ENCODE results near the gene C2CD2. TPM values are rescaled to one million over a fixed set of nuclear protein-coding genes. Genes with fewer than 3 reads are reported as not detected.

Gene C2CD2
- total and polyA plus RNA-seq, 2 of the 8 experiments (the other 6 are each of a cell fraction or from before 2014, with no cell fraction given), result 10.4 to 13.0 TPM

- Histone ChIP-seq H4K91ac (replicated peaks; ENCODE audit: insufficient read length, low read length) (no peak overlapping the region), H3K56ac (replicated peaks; ENCODE audit: insufficient read length, low read depth, low read length) (no peak overlapping the region), H2BK12ac (ENCODE audit: low read depth, low read length) (no peak overlapping the region), H3K36me3 (ENCODE audit: control insufficient read depth in 2 of 4, insufficient read depth in 4 of 4, low read length in 3 of 4) (peaks cover 0 to 8% (median 1%) of the 10 kb centered on the region in 4 experiments; a peak in 5 of 8 replicates), H3K4me3 (ENCODE audit: extremely low read depth in 1 of 4, insufficient read depth in 2 of 4, low read depth in 3 of 4, low read length in 4 of 4) (no peak overlapping the region), H2BK15ac (ENCODE audit: low read length) (no peak overlapping the region), H2BK5ac (ENCODE audit: low read depth, low read length) (no peak overlapping the region), H3K9me3 (ENCODE audit: insufficient read depth in 2 of 2, low read depth in 1 of 2, low read length in 1 of 2) (no peaks in the 10 kb centered on the region), H3K27me3 (replicated peaks in 1 of 4; ENCODE audit: control insufficient read depth in 3 of 4, extremely low read depth in 1 of 4, insufficient read depth in 3 of 4, low read length in 3 of 4) (no peaks in the 10 kb centered on the region), H4K5ac (ENCODE audit: insufficient read length, low read depth, low read length) (no peak overlapping the region), H3K14ac (ENCODE audit: insufficient read length) (no peak overlapping the region), H2BK120ac (replicated peaks; ENCODE audit: low read depth, low read length) (no peak overlapping the region), H3K4me2 (ENCODE audit: insufficient read depth in 1 of 2, low read depth in 2 of 2, low read length in 2 of 2) (no peak overlapping the region), H3K9ac (replicated peaks in 1 of 4; ENCODE audit: extremely low read depth in 1 of 4, low read depth in 3 of 4, low read length in 3 of 4) (no peak overlapping the region), H3K23me2 (ENCODE audit: low read depth, low read length) (no peaks in the 10 kb centered on the region), H3K79me2 (ENCODE audit: control insufficient read depth in 1 of 2, insufficient read depth in 2 of 2, low read length in 2 of 2) (no peaks in the 10 kb centered on the region), H3K4ac (replicated peaks; ENCODE audit: insufficient read length, low read depth, low read length) (no peak overlapping the region), H3K79me1 (ENCODE audit: low read depth, low read length) (no peaks in the 10 kb centered on the region), H4K8ac (ENCODE audit: extremely low read depth, insufficient read depth, low read length) (no peak overlapping the region), H3K27ac (ENCODE audit: low read depth, low read length) (no peak overlapping the region), H3K18ac (ENCODE audit: extremely low read depth, low read length) (no peak overlapping the region), H2BK20ac (ENCODE audit: low read length) (no peak overlapping the region), H2AFZ (ENCODE audit: low read length) (no peak overlapping the region), H2AK5ac (ENCODE audit: low read depth, low read length) (no peak overlapping the region), H3K4me1 (replicated peaks in 1 of 4; ENCODE audit: control insufficient read depth in 3 of 4, insufficient read depth in 4 of 4, low read length in 3 of 4) (no peaks in the 10 kb centered on the region; a peak in 1 of 7 replicates), H3K23ac (ENCODE audit: insufficient read length) (no peak overlapping the region), H4K20me1 (replicated peaks in 1 of 2; ENCODE audit: control insufficient read depth in 1 of 2, insufficient read depth in 2 of 2, low read length in 2 of 2) (peaks cover 0 to 3% of the 10 kb centered on the region in 2 experiments)
- DNase-seq (ENCODE audit: low read depth in 1 of 2, low spot score in 2 of 2) (no peak), FAIRE-seq (no peak)
- POLR2A ChIA-PET (ENCODE audit: partially characterized antibody), result no interaction called here
- 90% methylated on average over 6 of the region's 6 CpGs; no CpG with 5 or more reads in 1 of the 2 experiments for WGBS, 2 experiments (ENCODE audit: extremely low coverage in 1 of 2, insufficient coverage in 1 of 2, insufficient read length in 1 of 2, insufficient replicate concordance in 2 of 2, low coverage in 1 of 2, low lambda C conversion rate in 2 of 2, missing lambda C conversion rate in 1 of 2)
- CTCF ChIA-PET (ENCODE audit: partially characterized antibody), result interaction anchor here (0.7 to 2.0 kb wide), 3 partner anchors 9 to 63 kb away, joined by 3 to 5 read pairs (median 3); no protein-coding TSS in a partner anchor
- no peak for TF ChIP-seq SRF (IDR thresholded peaks at IDR 0.05; ENCODE audit: low read depth, low read length)
- TF ChIP-seq SIX5 (IDR thresholded peaks at IDR 0.05; ENCODE audit: low read depth, low read length), result no peak
- TF ChIP-seq RBBP5 (IDR thresholded peaks at IDR 0.05; ENCODE audit: borderline replicate concordance, low read depth, low read length), result no peak
- no peak for TF ChIP-seq KDM4A (IDR thresholded peaks at IDR 0.05; ENCODE audit: low read depth, low read length, severe bottlenecking)
- TF ChIP-seq RXRA (IDR thresholded peaks at IDR 0.05; ENCODE audit: insufficient read depth, low read depth, low read length), result no peak
- TF ChIP-seq NRF1 (IDR thresholded peaks at IDR 0.05; ENCODE audit: low read depth, low read length), result no peak
- TF ChIP-seq BRCA1 (IDR thresholded peaks at IDR 0.05; ENCODE audit: low read depth, low read length), result no peak
- no peak for TF ChIP-seq BCL11A (IDR thresholded peaks at IDR 0.05; ENCODE audit: low read depth in 2 of 2, low read length in 2 of 2)
Observed at GRCh38 chr21:41914965-41915364, 38.9 kb downstream of the C2CD2 start.
